Stimulated activated CD8-positive, alpha-beta memory T cell treated with anti-CD3 and anti-CD28 coated beads, Interleukin-15, amount 100 ng/mL, for 24 hours (primary cell): ENCODE measurements around the gene THRSP.

Experiments
- DNase-seq: peaks from one replicate; pipeline ENCODE4 v3.0.0-alpha.2; 2020; ENCODE audit warnings: low read depth

THRSP gene

GRCh38 chr11:78097666-78098385, 34.2 kb downstream of the THRSP start:
- no peak for DNase-seq

DNA sequence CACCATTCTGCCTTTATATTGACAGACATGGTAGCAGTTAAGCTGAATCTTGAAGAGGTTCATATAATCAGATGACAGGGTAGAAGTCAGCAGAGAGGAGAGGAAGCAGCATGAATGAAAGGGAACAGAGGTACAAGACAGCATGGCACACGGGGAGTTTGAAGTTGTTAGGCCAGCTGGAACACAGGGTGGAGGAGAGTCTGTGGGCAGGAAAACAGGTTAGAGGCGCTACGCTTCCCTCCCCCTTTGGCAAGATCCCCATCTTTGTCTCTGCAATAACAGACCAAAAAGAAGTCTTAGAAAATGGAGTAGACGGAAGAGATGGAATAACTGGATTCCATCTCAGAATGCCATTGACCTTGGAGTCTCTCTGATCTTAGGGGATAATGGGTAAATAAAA, 36.0 kb downstream of the THRSP start:
- DNase-seq: no peak

GRCh38 chr11:78100261-78100660, 36.6 kb downstream of the THRSP start:
- no peak for DNase-seq

- no peak for DNase-seq
Measured at GRCh38 chr11:78100676-78101472, 37.2 kb downstream of the THRSP start.

GRCh38 chr11:78109081-78110015, 45.7 kb downstream of the THRSP start:
- no peak for DNase-seq

DNA sequence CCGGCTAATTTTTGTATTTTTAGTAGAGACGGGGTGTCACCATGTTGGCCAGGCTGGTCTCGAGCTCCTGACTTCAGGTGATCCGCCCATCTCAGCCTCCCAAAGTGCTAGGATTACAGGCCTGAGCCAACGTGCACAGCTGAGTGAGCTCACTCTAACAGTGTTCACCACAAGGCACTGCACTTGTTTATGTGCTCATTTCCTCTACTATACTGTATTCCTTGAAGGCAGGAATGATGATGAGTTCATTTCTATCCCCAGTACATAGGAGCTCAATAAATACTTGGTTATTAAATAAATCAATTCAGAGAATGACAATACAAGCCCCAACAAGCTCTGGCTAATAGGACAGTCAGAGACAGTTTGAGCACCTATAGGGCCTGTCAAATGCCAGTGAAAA, 46.7 kb downstream of the THRSP start:
- DNase-seq: no peak

DNA sequence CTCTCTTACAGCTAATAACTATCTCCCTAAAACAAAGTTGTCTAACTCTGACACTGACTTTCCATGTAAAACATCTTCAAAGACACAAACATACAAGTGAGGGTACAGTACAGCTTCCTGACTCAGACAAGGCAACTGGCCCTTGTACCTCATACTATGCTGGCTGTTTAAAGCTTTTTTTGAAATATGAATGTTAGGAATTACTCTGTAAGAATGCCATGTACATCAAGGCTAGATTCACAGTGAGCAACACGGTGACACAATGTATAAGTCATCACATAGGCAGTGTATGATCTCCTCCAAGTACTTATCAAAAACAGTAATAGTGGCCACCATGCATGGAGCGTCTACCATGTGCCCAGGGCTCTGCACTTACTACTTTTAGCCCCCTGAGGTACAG, 47.2 kb downstream of the THRSP start:
- no peak for DNase-seq

- no peak for DNase-seq
Measured at GRCh38 chr11:78111298-78111697, 47.6 kb downstream of the THRSP start.

GRCh38 chr11:78112582-78113275, 49.1 kb downstream of the THRSP start:
- DNase-seq: no peak
